Heart left ventricle (tissue), 13 donors: ENCODE data around the gene ASB5.

Experiments used
- POLR2A ChIP-seq, 2 donors: fragments of 450-650 bp; IDR thresholded peaks; one replicate each; pipeline ENCODE4 v1.6.1; 2017; ENCODE audit warnings: antibody characterized with exemption in 2 of 2, mild to moderate bottlenecking in 2 of 2, moderate library complexity in 2 of 2
- TF ChIP-seq, protein P1 (sequence below), 12 donors: fragments of 200-600 bp; sonication (generic) in 4 of 12; IDR thresholded peaks; one replicate each; pipeline versions ENCODE4 v1.5.0 to v1.8.0; 2018 to 2022; ENCODE audit warnings: antibody characterized with exemption in 12 of 12, mild to moderate bottlenecking in 5 of 12
- donor health status: ischemic (EF 13 %, LVEDD 7.1; RV severe dilation, severe dysfunction).
- donor health status: DM: no; HTN: yes; CAD: no.
- donor health status: DM: no; HTN: no; CAD: no.
- donor health status: ischemic (EF 25% LVEDD 6.9; RV normal size, moderate dysfunction).
- donor health status: ischemic (EF 25% LVEDD 5.7; RV mildly dilated, moderate dysfunction).
- donor health status: ischemic (EF 35%, LVEDD 5.7; RV mildly dilated, moderate dysfunction).
- donor health status: nonischemic (EF 11% LVEDD 7.7; RV severe dilation, severe dysfunction).
- donor health status: DM: yes; HTN: yes; CAD: no.
- donor health status: PGD.
- donor health status: ischemic (EF 29% LVEDD 5.4; RV normal size, mild dysfunction).
- donor health status: nonischemic (EF 23%, LVEDD 6.1; RV moderate dilation, normal function).

DNA sequence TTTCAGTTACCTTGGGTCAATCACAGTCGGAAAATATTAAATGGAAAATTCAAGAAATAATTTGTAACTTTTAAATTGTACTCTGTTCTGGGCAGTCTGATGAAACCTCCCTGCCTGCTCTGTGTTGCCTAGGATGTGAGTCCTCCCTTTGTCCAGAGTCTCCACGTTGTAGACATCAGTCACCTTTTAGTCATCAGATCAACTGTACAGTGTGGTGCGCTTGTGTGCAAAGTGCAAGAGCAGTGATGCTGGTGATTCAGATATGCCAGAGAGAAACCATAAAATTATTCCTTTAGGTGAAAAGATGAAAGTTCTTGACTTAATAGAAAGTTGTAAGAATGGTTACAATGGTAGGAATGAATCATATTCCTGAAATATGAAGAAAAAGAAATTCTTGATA is 75.1 kb downstream of the ASB5 start:
- no peak for TF ChIP-seq POLR2A (IDR thresholded peaks at IDR 0.05)
- TF ChIP-seq, protein P1, sequence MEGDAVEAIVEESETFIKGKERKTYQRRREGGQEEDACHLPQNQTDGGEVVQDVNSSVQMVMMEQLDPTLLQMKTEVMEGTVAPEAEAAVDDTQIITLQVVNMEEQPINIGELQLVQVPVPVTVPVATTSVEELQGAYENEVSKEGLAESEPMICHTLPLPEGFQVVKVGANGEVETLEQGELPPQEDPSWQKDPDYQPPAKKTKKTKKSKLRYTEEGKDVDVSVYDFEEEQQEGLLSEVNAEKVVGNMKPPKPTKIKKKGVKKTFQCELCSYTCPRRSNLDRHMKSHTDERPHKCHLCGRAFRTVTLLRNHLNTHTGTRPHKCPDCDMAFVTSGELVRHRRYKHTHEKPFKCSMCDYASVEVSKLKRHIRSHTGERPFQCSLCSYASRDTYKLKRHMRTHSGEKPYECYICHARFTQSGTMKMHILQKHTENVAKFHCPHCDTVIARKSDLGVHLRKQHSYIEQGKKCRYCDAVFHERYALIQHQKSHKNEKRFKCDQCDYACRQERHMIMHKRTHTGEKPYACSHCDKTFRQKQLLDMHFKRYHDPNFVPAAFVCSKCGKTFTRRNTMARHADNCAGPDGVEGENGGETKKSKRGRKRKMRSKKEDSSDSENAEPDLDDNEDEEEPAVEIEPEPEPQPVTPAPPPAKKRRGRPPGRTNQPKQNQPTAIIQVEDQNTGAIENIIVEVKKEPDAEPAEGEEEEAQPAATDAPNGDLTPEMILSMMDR (IDR thresholded peaks at IDR 0.05) = no peak
